Ovary (tissue), 9 donors: ENCODE results near the gene ERF. TPM values are rescaled to one million over a fixed set of nuclear protein-coding genes. Genes with fewer than 3 reads are reported as not detected.

ENCODE experiments used
- DNase-seq, 5 donors: peaks; one replicate each; pipeline ENCODE4 v3.0.0-alpha.2; 2019 to 2020
- H3K27ac ChIP-seq, 2 donors: fragments of 200-600 bp; one replicate each; pipeline versions ENCODE4 v1.5.1 to v1.8.0; 2019 to 2022
- H3K27me3 ChIP-seq: fragments of 200-600 bp; one replicate; pipeline ENCODE4 v1.8.0; 2022
- H3K36me3 ChIP-seq: fragments of 200-600 bp; sonication (generic); one replicate; pipeline ENCODE4 v1.5.1; 2019
- H3K4me1 ChIP-seq: one replicate; pipeline ENCODE4 v1.8.1; 2013; ENCODE audit warnings: mild to moderate bottlenecking, moderate library complexity; ENCODE audit not compliant: insufficient read depth
- H3K4me3 ChIP-seq: fragments of 200-600 bp; sonication (generic); one replicate; pipeline ENCODE4 v1.5.1; 2017
- H3K9me3 ChIP-seq, 2 donors: fragments of 200-600 bp in 1 of 2; sonication (generic) in 1 of 2; one replicate each; pipeline versions ENCODE4 v1.5.1 to v1.8.1; 2013 to 2019; ENCODE audit warnings: mild to moderate bottlenecking in 1 of 2, moderate library complexity in 1 of 2
- CTCF ChIP-seq, 3 donors: fragments of 450-650 bp in 2 of 3; fragments of 200-600 bp in 1 of 3; IDR thresholded peaks; one replicate each; pipeline versions ENCODE4 v1.5.1 to v1.8.0; 2016 to 2022; ENCODE audit warnings: antibody characterized with exemption in 3 of 3, mild to moderate bottlenecking in 1 of 3
- EP300 ChIP-seq: sonication (generic); formaldehyde crosslinking; IDR thresholded peaks from one replicate; pipeline ENCODE4 v1.6.1; 2017; ENCODE audit warnings: antibody characterized with exemption
- POLR2A ChIP-seq: fragments of 450-650 bp; IDR thresholded peaks from one replicate; pipeline ENCODE4 v1.6.1; 2017; ENCODE audit warnings: antibody characterized with exemption, mild to moderate bottlenecking, moderate library complexity
- WGBS, 3 donors: extraction: QIAGEN DNeasy Blood & Tissue Kit in 1 of 3; methylation state at CpG; one replicate each; pipeline versions ENCODE4 v1.1.5 to v1.1.7; 2013 to 2017; 5-methylcytosine and 5-hydroxymethylcytosine counted together
- intact Hi-C, 4 donors: fragments of 100-400 bp; cut with DNase I; formaldehyde crosslinking; loops; one replicate each; pipeline versions ENCODE4 v1.11.0 to v1.15.1; 2022 to 2023
- polyA plus RNA-seq, 2 donors: library from polyadenylated mRNA; stranded (reverse); fragments of 200-250 nt in 1 of 2; fragments of 350-450 nt in 1 of 2; fragmentation: Illumina TruSeq in 1 of 2; extraction: RNeasy Lipid Tissue Mini Kit (QIAGEN cat#74804) in 1 of 2; gene quantifications; one replicate each; pipeline ENCODE4 v1.2.3, GENCODE V29; 2013 to 2014
- total RNA-seq, 7 donors: library from RNA; depleted of rRNA in 2 of 7; stranded (reverse); fragments of >200 nt in 2 of 7; fragmentation: NEBNext Ultra II Directional in 3 of 7; extraction: Animal tissue kit (Norgen Biotek cat#: 25700) in 3 of 7; gene quantifications; one replicate each; pipeline versions ENCODE4 v1.1.0 to v1.2.4, GENCODE V29; 2016 to 2023
- donor health status: DM: no; HTN: no; CAD: no; lungs with moderate emphysema.
- donor health status: DM: no; HTN: no; CAD: no.
- donor health status: Bipolar disorder and iron deficiency.
- donor health status: DM: yes; HTN: yes; CAD: no.
- donor health status: DM: no; HTN: no; CAD: no.
- donor health status: DM: yes; HTN: yes; CAD: no.

Gene ERF
- total and polyA plus RNA-seq, 9 donors, result 23.1 to 110 (median 57.7) TPM

GRCh38 chr19:42233678-42234292 is 21.1 kb downstream of the ERF start:
- no peak overlapping the region for H3K27ac ChIP-seq
- H3K27me3 ChIP-seq, result no peaks in the 10 kb centered on the region
- no peaks in the 10 kb centered on the region for H3K9me3 ChIP-seq
- DNase-seq, result no peak
- no peak overlapping the region for H3K4me3 ChIP-seq
- no peaks in the 10 kb centered on the region for H3K36me3 ChIP-seq
- TF ChIP-seq POLR2A, result no peak
- TF ChIP-seq CTCF (IDR thresholded peaks at IDR 0.05), result no peak
- TF ChIP-seq EP300, result no peak
- WGBS, 3 donors, result 71 to 86% (median 79%) methylated on average over 6 of the region's 6 CpGs
- intact Hi-C loops, result loop anchor here in 1 of 4 donors (2.0 kb wide), 1 partner anchor 25 kb away; no protein-coding TSS in a partner anchor
- H3K4me1 ChIP-seq, result no peaks in the 10 kb centered on the region

- Histone ChIP-seq H3K9me3 (no peaks in the 10 kb centered on the region), H3K36me3 (no peaks in the 10 kb centered on the region), H3K27me3 (no peaks in the 10 kb centered on the region), H3K27ac (no peak overlapping the region), H3K4me3 (no peak overlapping the region), H3K4me1 (no peaks in the 10 kb centered on the region)
- TF ChIP-seq POLR2A (no peak), CTCF (IDR thresholded peaks at IDR 0.05) (no peak), EP300 (no peak)
- DNase-seq, result no peak
- WGBS, 3 donors, result 47 to 56% (median 51%) methylated on average over 7 of the region's 7 CpGs
- intact Hi-C loops, result no loop called here
Observed at GRCh38 chr19:42233106-42233505, 21.8 kb downstream of the ERF start.

- no peak for DNase-seq
- H3K4me1 ChIP-seq, result no peaks in the 10 kb centered on the region
- H3K27ac ChIP-seq, result no peak overlapping the region
- no peaks in the 10 kb centered on the region for H3K9me3 ChIP-seq
- H3K27me3 ChIP-seq, result no peaks in the 10 kb centered on the region
- no peaks in the 10 kb centered on the region for H3K36me3 ChIP-seq
- intact Hi-C loops, result no loop called here
- TF ChIP-seq POLR2A, result no peak
- no peak for TF ChIP-seq CTCF (IDR thresholded peaks at IDR 0.05)
- 89 to 91% (median 89%) methylated on average over 10 of the region's 10 CpGs for WGBS, 3 donors
- no peak overlapping the region for H3K4me3 ChIP-seq
Observed at GRCh38 chr19:42232435-42232834, 22.5 kb downstream of the ERF start.

- Histone ChIP-seq H3K4me3 (no peak overlapping the region), H3K4me1 (no peaks in the 10 kb centered on the region), H3K9me3 (no peaks in the 10 kb centered on the region), H3K27ac (no peak overlapping the region), H3K36me3 (no peaks in the 10 kb centered on the region), H3K27me3 (no peaks in the 10 kb centered on the region)
- WGBS, 3 donors, result 75 to 79% (median 75%) methylated on average over 4 of the region's 4 CpGs
- TF ChIP-seq EP300 (no peak), CTCF (IDR thresholded peaks at IDR 0.05) (no peak), POLR2A (no peak)
- DNase-seq, result no peak
- intact Hi-C loops, result no loop called here
Observed at GRCh38 chr19:42230571-42230970, 24.4 kb downstream of the ERF start.
